HG02571 (cell line): ENCODE results near the gene PRMT3.
"Not testable (repeated sequence)": the region's sequence is repeated elsewhere in the genome, so short reads cannot be mapped to it uniquely, and the experiment has no call there.

Source experiments
- ATAC-seq: cut with Tn5 transposase; IDR thresholded peaks from one replicate; pipeline ENCODE4 v1.9.1; 2021; ENCODE audit warnings: mild to moderate bottlenecking, moderate library complexity; ENCODE audit not compliant: unreplicated experiment

The PRMT3 gene

DNA sequence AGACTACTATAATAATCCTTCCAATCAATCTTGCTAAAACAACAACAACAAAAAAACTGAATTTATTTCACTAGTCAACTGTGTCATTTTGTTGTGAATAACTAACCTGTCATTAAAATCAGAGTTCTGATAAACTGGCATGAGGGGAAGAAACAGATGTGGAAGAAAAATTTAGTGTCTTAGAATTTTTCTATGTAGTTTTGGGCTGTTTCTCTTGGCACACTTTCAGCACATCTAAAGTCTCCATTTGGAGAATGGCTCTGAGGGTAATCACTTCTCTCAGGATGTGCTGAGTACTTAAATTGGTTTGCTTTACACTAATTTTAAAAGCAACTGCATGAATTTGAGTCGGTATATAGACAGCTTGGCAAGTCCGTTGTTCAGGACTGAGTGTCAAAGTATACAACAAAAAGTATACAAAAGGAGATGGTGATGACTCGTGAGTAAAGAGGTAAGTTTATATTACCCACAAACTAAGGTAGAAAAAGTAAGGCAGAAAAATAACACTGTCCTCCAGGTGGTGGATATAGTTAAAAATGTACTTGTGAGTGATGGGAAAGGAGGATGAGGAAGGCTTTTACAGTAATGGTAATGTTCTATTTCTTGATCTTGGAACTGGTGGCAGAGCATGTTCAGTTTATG is 13.8 kb upstream of the PRMT3 start:
- no peak for ATAC-seq

DNA sequence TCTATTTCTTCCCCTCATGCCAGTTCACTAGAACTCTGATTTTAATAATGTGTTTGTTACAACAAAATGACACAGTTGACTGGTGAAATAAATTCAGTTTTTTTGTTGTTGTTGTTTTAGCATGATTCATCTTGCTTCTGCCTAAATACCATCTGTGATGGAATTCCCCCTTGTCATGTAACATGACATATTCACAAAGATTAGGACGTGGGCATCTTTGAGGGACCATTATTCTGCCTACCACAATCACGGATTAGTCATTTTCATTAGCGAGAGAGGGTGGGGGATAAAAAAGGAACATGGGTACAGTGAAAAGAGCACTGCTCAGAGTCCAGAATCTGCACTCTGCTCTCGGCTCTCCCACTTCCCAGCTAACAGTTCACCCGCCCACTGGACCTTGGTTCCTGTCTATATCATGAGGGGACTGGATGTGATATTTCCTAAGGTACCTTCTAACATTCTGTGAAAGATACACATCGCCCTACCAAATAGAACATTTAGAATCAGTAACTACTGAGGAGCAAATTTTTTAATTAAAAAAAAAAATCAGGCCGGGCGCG is 12.7 kb upstream of the PRMT3 start:
- no peak for ATAC-seq

DNA sequence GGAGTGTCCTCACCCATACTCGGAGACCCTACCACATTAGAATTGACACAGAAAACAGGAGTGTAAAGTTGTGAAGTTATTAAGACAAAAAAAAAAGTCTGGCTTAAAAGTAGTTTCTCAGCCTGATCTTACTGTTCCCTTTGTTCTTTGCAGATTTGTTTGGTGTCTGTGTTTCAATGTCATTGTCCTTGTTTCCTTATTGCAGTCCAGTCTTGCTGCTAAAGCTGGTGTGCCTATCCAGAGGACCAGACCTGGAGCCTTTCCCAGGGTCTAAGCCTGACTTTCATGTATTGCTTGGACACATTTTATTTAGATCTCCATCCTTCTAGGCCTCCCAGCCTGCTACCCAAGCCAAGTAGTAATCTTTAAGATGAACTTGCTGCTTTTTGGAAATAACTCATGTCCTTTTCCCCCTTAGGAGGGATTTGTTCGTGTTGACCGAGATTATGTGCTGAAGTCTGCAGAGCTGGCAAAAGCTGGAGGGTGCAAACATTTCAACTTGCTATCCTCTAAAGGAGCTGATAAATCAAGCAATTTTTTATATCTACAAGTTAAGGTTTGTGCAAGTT is 11.3 kb upstream of the PRMT3 start:
- no peak for ATAC-seq

DNA sequence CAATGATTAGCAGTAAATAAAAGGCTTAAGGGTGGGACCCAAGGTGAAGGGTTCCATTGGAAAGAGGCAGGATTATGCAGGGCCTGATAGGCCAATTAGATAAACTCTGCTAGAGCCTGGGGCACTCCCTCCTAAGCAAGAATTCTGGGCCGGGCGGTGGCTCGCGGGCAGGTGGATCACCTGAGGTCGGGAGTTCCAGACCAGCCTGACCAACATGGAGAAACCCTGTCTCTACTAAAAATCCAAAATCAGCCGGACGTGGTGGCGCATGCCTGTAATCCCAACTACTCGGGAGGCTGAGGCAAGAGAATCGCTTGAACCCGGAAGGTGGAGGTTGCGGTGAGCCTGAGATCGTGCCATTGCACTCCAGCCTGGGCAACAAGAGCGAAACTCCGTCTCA is 1.5 kb upstream of the PRMT3 start:
- ATAC-seq: not testable (repeated sequence)

DNA sequence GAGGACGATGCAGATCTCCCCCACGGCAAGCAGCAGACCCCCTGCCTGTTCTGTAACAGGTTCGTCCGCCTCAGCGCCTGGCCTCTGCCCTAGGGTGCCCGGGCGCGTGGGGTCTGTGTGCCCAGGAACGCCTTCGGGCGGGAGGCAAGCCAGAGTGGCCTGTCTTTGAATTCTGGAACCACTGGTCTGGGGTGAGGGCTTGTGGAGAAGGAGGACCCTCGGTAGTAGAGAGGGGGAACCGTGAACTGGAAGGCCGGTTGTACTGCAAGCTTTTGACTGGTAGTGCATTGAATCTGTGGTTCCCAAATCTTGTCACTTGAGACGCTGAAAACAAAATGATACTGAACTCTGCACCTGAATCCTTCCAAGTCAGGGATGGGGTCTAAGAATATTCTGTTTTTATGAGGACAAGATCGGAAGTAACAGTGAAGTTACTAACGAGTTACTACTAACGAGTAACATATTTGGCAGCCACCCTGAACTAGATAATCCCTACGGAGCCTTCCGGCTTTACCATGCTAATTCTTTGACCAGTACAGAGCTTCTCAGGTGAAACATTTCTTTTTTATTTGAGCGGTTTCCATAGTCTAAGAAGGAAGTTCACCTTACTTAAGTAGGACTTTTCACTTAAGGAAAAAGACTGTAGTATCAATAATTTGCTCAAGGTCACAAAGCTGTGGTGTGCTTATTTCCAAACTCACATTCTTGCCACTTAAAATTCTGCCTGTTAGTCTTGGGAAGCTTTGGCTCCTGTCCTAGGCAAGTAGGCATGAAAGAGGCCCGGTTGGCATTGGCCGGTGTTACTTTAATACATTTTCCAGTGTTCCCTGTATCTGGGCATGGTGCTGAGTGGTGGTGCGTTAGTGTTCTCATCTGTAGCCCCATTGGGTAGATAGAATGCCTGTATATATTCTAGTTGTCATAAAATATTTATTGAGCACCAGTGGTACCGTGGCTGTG is 860 bp downstream of the PRMT3 start:
- ATAC-seq: peak; percentile 6

DNA sequence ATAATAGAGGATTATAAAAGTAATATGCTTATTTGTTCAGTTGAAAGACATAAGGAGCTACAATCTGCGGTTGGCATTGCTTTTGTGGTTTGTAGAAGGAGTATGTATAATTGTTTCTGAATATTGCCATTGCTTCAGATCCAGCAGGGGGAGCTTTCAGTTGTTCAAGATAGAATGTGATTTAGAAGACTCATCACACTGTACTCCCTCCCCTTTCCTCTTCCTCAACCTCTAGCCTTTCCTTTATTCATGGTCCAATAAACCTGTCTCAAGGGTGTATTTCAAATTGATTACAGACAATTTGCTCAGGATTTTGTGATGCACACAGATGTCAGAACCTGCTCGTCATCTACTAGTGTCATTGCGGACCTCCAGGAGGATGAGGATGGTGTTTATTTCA is 9.8 kb downstream of the PRMT3 start:
- peak; percentile 58 for ATAC-seq

DNA sequence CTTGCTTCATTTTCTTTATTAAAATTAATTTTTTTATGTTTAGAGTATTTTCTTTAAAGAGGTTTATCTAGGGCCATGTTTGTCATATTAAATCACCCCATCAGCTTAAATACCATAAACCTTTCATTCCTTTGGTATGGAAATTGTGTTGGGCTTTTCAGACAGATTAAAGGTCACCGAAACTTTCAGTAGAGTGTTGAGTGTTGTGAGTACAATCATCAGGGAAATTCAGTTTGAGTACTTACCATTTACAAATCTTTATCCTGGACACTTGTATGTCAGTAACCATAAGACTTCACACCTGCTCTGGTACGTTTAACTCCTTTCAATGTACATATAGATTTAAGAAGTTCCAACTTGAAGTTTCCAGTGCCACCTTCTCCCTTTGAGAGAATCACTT is 12.0 kb downstream of the PRMT3 start:
- ATAC-seq: no peak

DNA sequence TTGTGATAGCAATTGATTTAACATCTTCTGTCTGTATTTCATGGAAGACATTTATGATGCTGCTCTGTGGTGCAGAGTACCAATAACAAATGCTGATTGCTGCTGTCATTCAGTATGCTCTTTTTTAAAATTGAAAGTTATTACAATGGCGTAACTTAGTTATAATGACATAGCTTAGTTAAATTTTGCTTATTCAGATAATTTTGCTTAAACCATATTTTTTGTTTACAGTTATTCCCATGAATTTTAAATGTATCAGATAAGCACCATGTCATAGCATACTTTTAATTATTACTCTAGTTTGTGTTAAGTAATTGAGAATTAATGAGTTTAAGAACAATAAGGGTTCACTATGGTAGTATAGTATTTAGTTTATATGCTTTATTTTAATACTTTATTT is 15.5 kb downstream of the PRMT3 start:
- ATAC-seq: no peak

DNA sequence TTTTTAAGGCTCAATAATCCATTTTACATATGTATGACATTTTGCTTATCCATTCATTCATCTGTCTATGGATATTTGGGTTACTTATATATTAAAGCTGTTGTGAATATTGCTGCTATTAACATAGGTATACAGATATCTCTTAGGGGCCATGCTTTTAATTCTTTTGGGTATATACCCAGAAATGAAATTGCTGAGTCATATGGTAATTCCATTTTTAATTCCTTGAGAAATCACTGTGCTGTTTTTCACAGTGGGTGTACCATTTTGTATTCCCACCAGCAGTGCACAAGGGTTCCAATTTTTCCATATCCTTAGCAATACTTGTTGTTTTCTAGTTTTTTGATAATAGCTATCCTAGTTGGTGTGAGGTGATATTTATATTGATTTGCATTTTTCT is 19.0 kb downstream of the PRMT3 start:
- no peak for ATAC-seq

DNA sequence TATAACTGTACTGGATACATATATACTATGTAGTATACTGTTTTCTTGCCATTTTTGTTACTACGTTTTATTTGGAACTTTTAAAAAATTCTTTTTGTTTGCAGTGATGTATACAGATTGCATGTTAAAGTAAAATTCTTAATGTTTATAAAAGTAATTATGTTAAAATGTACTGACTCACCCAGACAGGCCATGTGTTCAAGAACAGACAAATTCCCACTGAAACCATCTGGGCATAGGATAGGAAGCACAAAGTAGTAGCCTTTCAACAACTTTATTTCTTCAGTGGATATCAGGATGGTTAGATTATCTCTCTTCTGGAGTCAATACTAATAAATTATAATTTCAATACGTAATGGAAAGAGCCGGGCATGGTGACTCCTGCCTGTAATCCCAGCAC is 19.8 kb downstream of the PRMT3 start:
- no peak for ATAC-seq

DNA sequence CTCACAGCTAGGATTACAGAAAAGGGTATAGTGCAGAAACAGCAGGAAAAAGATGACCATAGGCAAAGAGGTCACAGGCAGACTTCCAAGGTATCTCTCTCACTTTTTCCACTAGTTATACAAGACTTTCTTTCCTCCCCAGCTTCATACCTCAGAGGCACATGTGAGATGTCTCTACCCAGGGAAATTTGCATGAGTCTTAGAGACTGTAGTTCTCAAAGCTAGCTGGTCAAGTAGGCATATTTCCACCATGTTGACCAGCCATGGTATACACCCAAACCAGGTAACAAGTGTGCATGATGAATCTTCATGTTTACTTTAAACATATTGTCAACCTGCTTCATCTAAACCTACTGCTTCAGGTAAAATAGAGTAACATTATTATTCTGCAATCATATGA is 27.9 kb downstream of the PRMT3 start:
- ATAC-seq: peak; percentile 59

DNA sequence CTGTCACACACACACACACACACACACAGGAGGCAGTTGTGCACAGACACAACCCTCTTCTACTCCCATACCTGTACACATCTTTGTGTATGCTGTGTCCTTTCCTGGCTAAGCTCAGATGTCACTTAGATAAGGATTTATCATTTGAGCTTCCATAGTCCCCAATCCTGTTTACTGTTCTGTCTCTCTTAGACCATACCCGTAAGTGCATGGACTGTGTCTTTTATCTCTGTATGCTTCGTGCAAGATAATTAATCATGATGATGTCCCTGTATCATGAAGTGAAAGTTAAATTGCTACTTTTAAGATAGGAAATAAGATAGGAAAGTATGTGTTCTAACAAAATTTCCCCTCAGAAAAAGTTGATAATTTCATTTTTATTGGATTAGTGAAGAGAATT is 30.3 kb downstream of the PRMT3 start:
- ATAC-seq: no peak

DNA sequence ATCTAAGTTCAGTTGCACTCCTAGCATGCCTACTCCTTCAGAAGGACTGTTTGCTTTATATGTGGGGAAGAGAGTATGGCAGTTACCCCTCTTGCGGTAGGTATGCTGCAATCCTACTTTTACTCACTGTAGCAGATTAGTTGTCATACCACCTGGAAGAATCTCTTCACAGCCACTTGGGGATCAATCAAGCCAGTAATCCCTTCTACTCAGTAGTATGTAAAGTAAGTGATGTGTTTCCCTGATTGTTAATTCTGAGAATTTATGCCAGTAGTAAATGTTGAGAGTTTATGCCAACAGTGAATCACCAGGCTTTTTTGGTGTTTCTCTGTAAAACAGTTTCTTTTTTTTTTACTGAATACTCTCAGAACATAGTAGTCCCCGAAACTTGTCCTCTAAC is 34.4 kb downstream of the PRMT3 start:
- ATAC-seq: no peak

DNA sequence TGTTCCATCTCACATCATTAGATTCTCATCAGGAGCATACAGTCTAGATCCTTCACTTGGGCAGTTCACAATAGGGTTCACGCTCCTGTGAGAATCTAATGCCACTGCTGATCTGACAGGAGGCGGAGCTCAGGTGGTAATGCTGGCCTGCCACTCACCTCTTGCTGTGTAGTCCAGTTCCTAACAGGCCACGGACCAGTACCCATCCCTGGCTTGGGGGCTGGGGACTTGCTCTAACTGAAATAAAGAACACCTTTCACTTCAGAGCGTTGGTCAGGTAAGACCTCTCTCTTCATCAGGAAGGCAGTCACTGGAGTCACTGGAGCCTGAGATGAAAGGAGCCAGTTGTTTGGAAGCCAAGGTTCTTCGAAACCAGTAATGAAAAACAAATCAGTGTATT is 41.7 kb downstream of the PRMT3 start:
- ATAC-seq: no peak

DNA sequence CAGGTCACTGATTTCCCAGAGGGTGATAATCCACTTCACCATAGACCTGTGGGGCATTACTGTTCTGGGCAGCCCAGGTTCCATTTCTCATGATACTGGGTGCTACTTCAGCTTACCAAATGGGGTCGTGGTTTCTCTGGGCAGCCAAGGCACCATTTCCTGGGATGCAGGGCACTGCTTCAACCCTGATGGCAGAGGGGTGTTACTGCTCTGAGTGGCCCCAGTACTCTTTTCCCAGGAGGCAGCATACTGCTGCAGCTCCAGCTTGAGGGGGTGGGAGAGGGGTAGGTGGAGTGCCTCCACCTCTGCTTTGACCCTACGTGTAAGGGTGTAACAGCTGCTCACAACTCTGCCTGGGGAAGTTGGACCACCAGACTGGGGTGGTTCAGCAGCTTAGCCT is 51.1 kb downstream of the PRMT3 start:
- no peak for ATAC-seq

DNA sequence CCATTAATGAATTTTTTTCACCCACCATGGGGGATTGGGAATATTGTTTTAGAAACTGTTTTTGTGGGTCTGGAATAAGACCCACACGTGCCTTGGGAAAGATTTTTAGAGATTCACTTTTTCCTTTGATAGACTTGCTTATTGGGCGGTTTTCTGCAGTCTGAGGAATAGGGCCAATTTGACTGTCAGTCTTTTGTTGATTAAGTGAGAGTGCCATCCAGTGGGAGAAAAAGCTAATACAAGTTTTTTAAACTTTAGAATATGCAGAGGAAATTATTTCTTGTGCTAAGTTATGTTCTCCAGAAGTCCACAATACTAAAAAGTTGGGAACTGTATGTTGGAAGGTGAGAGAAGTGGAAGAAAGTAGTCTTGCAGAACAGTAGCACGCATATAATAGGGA is 56.1 kb downstream of the PRMT3 start:
- no peak for ATAC-seq

DNA sequence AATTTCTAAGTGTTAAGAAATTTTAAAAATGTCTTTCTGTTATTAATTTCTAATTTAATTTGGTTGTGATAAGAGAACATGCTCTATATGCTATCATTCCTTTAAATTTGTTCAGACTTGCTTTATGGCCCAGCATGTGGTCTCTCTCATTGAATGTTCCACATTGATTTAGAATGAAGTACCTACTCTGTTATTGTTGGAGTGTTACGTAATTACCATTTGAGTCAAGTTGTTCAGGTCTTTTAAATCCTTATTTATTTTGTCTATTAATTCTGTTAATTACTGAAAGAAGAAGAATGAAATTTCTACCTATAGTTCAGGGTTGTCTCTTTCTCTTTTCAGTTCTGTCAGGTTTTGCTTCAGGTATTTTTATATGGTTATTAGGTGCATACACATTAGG is 57.0 kb downstream of the PRMT3 start:
- no peak for ATAC-seq

DNA sequence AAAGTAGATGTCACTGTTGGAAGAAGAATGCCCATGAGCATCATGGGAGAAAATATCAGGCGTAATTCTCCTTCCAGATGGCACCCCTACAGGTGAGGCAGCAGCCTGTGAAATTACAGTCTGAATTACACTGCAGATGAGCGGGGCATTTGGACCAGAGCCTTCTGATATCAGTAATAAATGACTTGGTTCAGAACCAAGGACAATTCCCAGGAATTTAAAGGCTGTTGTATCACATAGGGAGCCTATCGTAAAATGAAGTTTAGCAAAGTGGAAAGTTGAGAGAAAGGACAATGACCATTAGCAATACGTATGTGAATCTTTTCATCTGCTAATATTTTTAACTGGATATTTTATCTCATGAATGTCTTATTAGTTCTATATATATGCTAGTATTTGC is 61.3 kb downstream of the PRMT3 start:
- ATAC-seq: no peak

DNA sequence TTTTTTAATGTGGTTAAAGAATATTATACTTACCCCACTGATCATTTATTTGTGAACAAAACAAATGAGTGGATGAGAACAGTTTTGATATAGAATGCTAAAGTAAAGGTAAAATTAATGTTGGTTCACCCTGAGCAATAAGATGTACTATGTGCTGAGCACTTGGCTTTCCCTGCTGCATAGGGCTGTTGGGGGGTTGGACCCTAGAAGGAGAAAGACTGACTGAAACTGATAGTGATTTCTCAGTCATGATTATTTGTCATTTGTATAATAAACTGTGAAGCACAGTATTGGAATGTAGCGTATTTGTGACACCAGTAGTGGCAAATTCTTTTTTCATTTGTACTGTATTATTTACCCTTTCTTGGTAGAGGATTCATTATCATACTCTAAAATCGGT is 63.3 kb downstream of the PRMT3 start:
- no peak for ATAC-seq

DNA sequence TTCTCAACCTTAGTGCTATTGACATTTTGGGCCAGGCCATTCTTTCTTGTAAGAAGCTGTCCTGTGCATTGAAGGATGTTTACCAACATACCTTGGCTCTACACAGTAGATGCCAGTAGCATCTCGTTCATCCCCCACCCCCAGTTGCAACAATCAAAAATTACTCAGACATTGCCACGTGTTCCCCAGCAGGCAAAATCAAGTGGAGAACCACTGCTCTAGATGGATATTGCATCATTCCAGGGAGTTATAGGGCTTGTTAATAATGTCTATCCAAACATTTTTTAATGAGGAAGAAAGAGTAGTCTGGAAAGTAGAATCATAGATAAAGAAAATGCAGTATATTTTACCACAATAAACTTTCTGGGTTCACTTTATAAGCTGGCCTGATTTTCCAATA is 64.1 kb downstream of the PRMT3 start:
- ATAC-seq: no peak

DNA sequence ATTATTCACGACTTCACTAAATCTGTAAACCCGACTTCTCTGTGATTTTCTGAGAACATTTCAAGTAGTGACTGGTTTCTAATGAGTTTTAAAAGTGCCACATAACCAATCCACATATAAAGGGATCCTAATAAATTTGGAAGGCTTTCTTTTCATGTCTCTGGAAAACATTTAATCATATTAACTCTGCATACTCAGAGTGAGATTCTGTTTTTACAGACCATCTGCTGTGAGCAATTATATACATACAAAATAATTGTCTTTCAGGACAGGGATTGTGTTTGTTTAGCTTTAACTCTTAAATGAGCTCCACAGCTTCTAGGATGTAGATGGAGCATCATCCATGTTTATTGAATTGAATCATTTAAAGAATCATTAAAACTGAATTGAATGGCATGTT is 65.1 kb downstream of the PRMT3 start:
- ATAC-seq: no peak
